Suprapubic skin (tissue), 4 donors: ENCODE measurements around the gene TMEM128. TPM values are rescaled to one million over a fixed set of nuclear protein-coding genes. Genes with fewer than 3 reads are reported as not detected.

Source experiments
- DNase-seq, 2 donors: peaks; one replicate each; pipeline ENCODE4 v3.0.0-alpha.2; 2019; ENCODE audit warnings: low spot score in 2 of 2
- H3K27ac ChIP-seq: fragments of 200-600 bp; sonication (generic); one replicate; pipeline ENCODE4 v1.5.1; 2019
- H3K27me3 ChIP-seq: fragments of 200-600 bp; sonication (generic); one replicate; pipeline ENCODE4 v1.5.1; 2019
- H3K36me3 ChIP-seq: fragments of 200-600 bp; sonication (generic); one replicate; pipeline ENCODE4 v1.5.1; 2019
- H3K4me1 ChIP-seq: fragments of 200-600 bp; sonication (generic); one replicate; pipeline ENCODE4 v1.5.1; 2019
- H3K4me3 ChIP-seq: fragments of 200-600 bp; sonication (generic); one replicate; pipeline ENCODE4 v1.5.1; 2019; ENCODE audit warnings: mild to moderate bottlenecking
- H3K9me3 ChIP-seq: fragments of 200-600 bp; sonication (generic); one replicate; pipeline ENCODE4 v1.5.1; 2019
- CTCF ChIP-seq, 2 donors: fragments of 200-600 bp in 1 of 2; fragments of 450-650 bp in 1 of 2; sonication (generic) in 1 of 2; IDR thresholded peaks; one replicate each; pipeline ENCODE4 v1.5.1; 2016 to 2019; ENCODE audit warnings: antibody characterized with exemption in 2 of 2, mild to moderate bottlenecking in 1 of 2, moderate library complexity in 1 of 2
- EP300 ChIP-seq: sonication (generic); formaldehyde crosslinking; IDR thresholded peaks from one replicate; pipeline ENCODE4 v1.6.1; 2017; ENCODE audit warnings: antibody characterized with exemption
- POLR2A ChIP-seq, 2 donors: fragments of 450-650 bp; IDR thresholded peaks; one replicate each; pipeline ENCODE4 v1.6.1; 2017; ENCODE audit warnings: antibody characterized with exemption in 2 of 2, mild to moderate bottlenecking in 2 of 2, moderate library complexity in 2 of 2
- POLR2AphosphoS5 ChIP-seq, 3 donors: sonication (generic); formaldehyde crosslinking; IDR thresholded peaks; one replicate each; pipeline ENCODE4 v1.6.1; 2017; ENCODE audit warnings: antibody characterized with exemption in 3 of 3
- WGBS: methylation state at CpG from one replicate; pipeline ENCODE4 v1.1.5; 2018; 5-methylcytosine and 5-hydroxymethylcytosine counted together
- total RNA-seq, 4 donors: library from RNA; depleted of rRNA; stranded (reverse); fragments of >200 nt; gene quantifications; one replicate each; pipeline ENCODE4 v1.1.0, GENCODE V29; 2016

The TMEM128 gene
- total RNA-seq, 4 donors from 2014 or later: 12.6 to 19.5 (median 17.1) TPM

- Histone ChIP-seq H3K36me3 (peaks cover 87% of the 10 kb centered on the region), H3K27me3 (no peaks in the 10 kb centered on the region), H3K9me3 (no peaks in the 10 kb centered on the region), H3K27ac (no peak overlapping the region), H3K4me1 (no peaks in the 10 kb centered on the region), H3K4me3 (no peak overlapping the region)
- 92% methylated on average over 14 of the region's 14 CpGs for WGBS
- no peak for TF ChIP-seq POLR2AphosphoS5 (IDR thresholded peaks at IDR 0.05)
- no peak for TF ChIP-seq CTCF (IDR thresholded peaks at IDR 0.05)
- no peak for TF ChIP-seq POLR2A (IDR thresholded peaks at IDR 0.05)
- TF ChIP-seq EP300: no peak
- DNase-seq: no peak
Measured at GRCh38 chr4:4274226-4274625, 26.2 kb upstream of the TMEM128 start.

- WGBS: 79% methylated on average over 10 of the region's 10 CpGs
- no peak for DNase-seq
- Histone ChIP-seq H3K27ac (no peak overlapping the region), H3K4me3 (no peak overlapping the region), H3K36me3 (peaks cover 75% of the 10 kb centered on the region), H3K4me1 (no peaks in the 10 kb centered on the region), H3K9me3 (no peaks in the 10 kb centered on the region), H3K27me3 (no peaks in the 10 kb centered on the region)
- TF ChIP-seq POLR2AphosphoS5 (IDR thresholded peaks at IDR 0.05) (no peak), POLR2A (IDR thresholded peaks at IDR 0.05) (no peak), EP300 (no peak), CTCF (IDR thresholded peaks at IDR 0.05) (no peak)
Measured at GRCh38 chr4:4271912-4272311, 23.9 kb upstream of the TMEM128 start.

- TF ChIP-seq POLR2A (IDR thresholded peaks at IDR 0.05): no peak
- TF ChIP-seq EP300: no peak
- TF ChIP-seq POLR2AphosphoS5 (IDR thresholded peaks at IDR 0.05): no peak
- TF ChIP-seq CTCF (IDR thresholded peaks at IDR 0.05): no peak
- Histone ChIP-seq H3K9me3 (no peaks in the 10 kb centered on the region), H3K4me1 (no peaks in the 10 kb centered on the region), H3K4me3 (no peak overlapping the region), H3K27me3 (no peaks in the 10 kb centered on the region), H3K27ac (no peak overlapping the region), H3K36me3 (peaks cover 64% of the 10 kb centered on the region)
- DNase-seq: no peak
- WGBS: 71% methylated on average over 4 of the region's 4 CpGs
Measured at GRCh38 chr4:4270529-4270928, 22.5 kb upstream of the TMEM128 start.

- H3K36me3 ChIP-seq: peaks cover 58% of the 10 kb centered on the region
- TF ChIP-seq EP300 (no peak), CTCF (IDR thresholded peaks at IDR 0.05) (no peak), POLR2A (IDR thresholded peaks at IDR 0.05) (no peak), POLR2AphosphoS5 (IDR thresholded peaks at IDR 0.05) (no peak)
Measured at GRCh38 chr4:4269856-4270255, 21.8 kb upstream of the TMEM128 start.

GRCh38 chr4:4269331-4269731 is 21.3 kb upstream of the TMEM128 start:
- Histone ChIP-seq H3K4me3 (no peak overlapping the region), H3K4me1 (no peaks in the 10 kb centered on the region), H3K27ac (no peak overlapping the region), H3K27me3 (no peaks in the 10 kb centered on the region), H3K36me3 (peaks cover 52% of the 10 kb centered on the region), H3K9me3 (no peaks in the 10 kb centered on the region)
- no peak for TF ChIP-seq CTCF (IDR thresholded peaks at IDR 0.05)
- no peak for TF ChIP-seq POLR2AphosphoS5 (IDR thresholded peaks at IDR 0.05)
- no peak for DNase-seq
- 84% methylated on average over 11 of the region's 11 CpGs for WGBS

More at GRCh38 chr4:4269856-4270255, 21.8 kb upstream of the TMEM128 start:
- DNase-seq: no peak
- WGBS: 85% methylated on average over 4 of the region's 4 CpGs
- H3K4me1 ChIP-seq: no peaks in the 10 kb centered on the region
- H3K4me3 ChIP-seq: no peak overlapping the region
- H3K27me3 ChIP-seq: no peaks in the 10 kb centered on the region
- no peaks in the 10 kb centered on the region for H3K9me3 ChIP-seq
- H3K27ac ChIP-seq: no peak overlapping the region
